ENCODE measurements around the gene PREX1. TPM values are rescaled to one million over a fixed set of nuclear protein-coding genes. Genes with fewer than 3 reads are reported as not detected.

The PREX1 gene
- total and polyA plus RNA-seq, 8 donors = 5.2 to 25.2 (median 16.6) TPM

- no peak for TF ChIP-seq POLR2A (IDR thresholded peaks at IDR 0.05)
- no peak for TF ChIP-seq CTCF (IDR thresholded peaks at IDR 0.05)
- no peak for TF ChIP-seq POLR2AphosphoS5 (IDR thresholded peaks at IDR 0.05)
- no peak for TF ChIP-seq EP300 (IDR thresholded peaks at IDR 0.05)
- 90 to 98% (median 97%) methylated on average over 3 of the region's 3 CpGs for WGBS, 5 donors
- peaks cover 0 to 30% (median 2%) of the 10 kb centered on the region in 4 donors for H3K4me1 ChIP-seq
- intact Hi-C loops (cut with DNase I; ENCODE audit: low total_unique reads) = no loop called here
- H3K27ac ChIP-seq = no peak overlapping the region
- no peak overlapping the region for H3K4me3 ChIP-seq
- DNase-seq = no peak
- no peaks in the 10 kb centered on the region for H3K9me3 ChIP-seq
- H3K27me3 ChIP-seq = no peaks in the 10 kb centered on the region
- peaks cover 0 to 20% (median 12%) of the 10 kb centered on the region in 4 donors for H3K36me3 ChIP-seq
These were observed 96.8 kb downstream of the PREX1 start for GRCh38 chr20:48730977-48731376.

GRCh38 chr20:48729538-48729937 lies 98.3 kb downstream of the PREX1 start:
- TF ChIP-seq CTCF (IDR thresholded peaks at IDR 0.05) (no peak), POLR2AphosphoS5 (IDR thresholded peaks at IDR 0.05) (no peak), POLR2A (IDR thresholded peaks at IDR 0.05) (no peak), EP300 (IDR thresholded peaks at IDR 0.05) (no peak)
- intact Hi-C loops (cut with DNase I; ENCODE audit: low total_unique reads) = no loop called here
- WGBS, 5 donors = 85 to 92% (median 89%) methylated on average over 6 of the region's 6 CpGs
- peaks cover 0 to 22% (median 14%) of the 10 kb centered on the region in 4 donors for H3K36me3 ChIP-seq
- peaks cover 3 to 37% (median 7%) of the 10 kb centered on the region in 4 donors for H3K4me1 ChIP-seq
- DNase-seq = no peak
- no peaks in the 10 kb centered on the region for H3K27me3 ChIP-seq
- H3K4me3 ChIP-seq = no peak overlapping the region
- no peaks in the 10 kb centered on the region for H3K9me3 ChIP-seq
- H3K27ac ChIP-seq = no peak overlapping the region

GRCh38 chr20:48728042-48728825 lies 99.6 kb downstream of the PREX1 start:
- DNase-seq = peak in 1 of 2 donors; percentile 61
- peaks cover 16 to 50% (median 19%) of the 10 kb centered on the region in 4 donors for H3K4me1 ChIP-seq
- peak overlapping the region in 1 of 5 donors; percentile 8 for H3K27ac ChIP-seq
- no peaks in the 10 kb centered on the region for H3K9me3 ChIP-seq
- intact Hi-C loops (cut with DNase I; ENCODE audit: low total_unique reads) = no loop called here
- H3K27me3 ChIP-seq = no peaks in the 10 kb centered on the region
- WGBS, 5 donors = 90 to 94% (median 92%) methylated on average over 9 of the region's 9 CpGs
- H3K36me3 ChIP-seq = peaks cover 0 to 18% (median 7%) of the 10 kb centered on the region in 4 donors
- TF ChIP-seq POLR2A (IDR thresholded peaks at IDR 0.05) (no peak), POLR2AphosphoS5 (IDR thresholded peaks at IDR 0.05) (no peak), EP300 (IDR thresholded peaks at IDR 0.05) (no peak), CTCF (IDR thresholded peaks at IDR 0.05) (no peak)
- no peak overlapping the region for H3K4me3 ChIP-seq

GRCh38 chr20:48727226-48727625 lies 100.6 kb downstream of the PREX1 start:
- no peak overlapping the region for H3K4me3 ChIP-seq
- DNase-seq = no peak
- TF ChIP-seq POLR2A (IDR thresholded peaks at IDR 0.05) (no peak), POLR2AphosphoS5 (IDR thresholded peaks at IDR 0.05) (no peak), CTCF (IDR thresholded peaks at IDR 0.05) (no peak), EP300 (IDR thresholded peaks at IDR 0.05) (no peak)
- no peaks in the 10 kb centered on the region for H3K27me3 ChIP-seq
- no peaks in the 10 kb centered on the region for H3K9me3 ChIP-seq
- intact Hi-C loops (cut with DNase I; ENCODE audit: low total_unique reads) = no loop called here
- peaks cover 0 to 16% (median 7%) of the 10 kb centered on the region in 4 donors for H3K36me3 ChIP-seq
- 86 to 96% (median 94%) methylated on average over 6 of the region's 6 CpGs for WGBS, 5 donors
- peaks cover 26 to 55% (median 30%) of the 10 kb centered on the region in 4 donors for H3K4me1 ChIP-seq
- H3K27ac ChIP-seq = no peak overlapping the region
